Measurements from ENCODE around the gene ESR2. TPM values are rescaled to one million over a fixed set of nuclear protein-coding genes. Genes with fewer than 3 reads are reported as not detected.

The ESR2 gene
- total RNA-seq, 1 experiment from 2014 or later, result 0.15 TPM

DNA sequence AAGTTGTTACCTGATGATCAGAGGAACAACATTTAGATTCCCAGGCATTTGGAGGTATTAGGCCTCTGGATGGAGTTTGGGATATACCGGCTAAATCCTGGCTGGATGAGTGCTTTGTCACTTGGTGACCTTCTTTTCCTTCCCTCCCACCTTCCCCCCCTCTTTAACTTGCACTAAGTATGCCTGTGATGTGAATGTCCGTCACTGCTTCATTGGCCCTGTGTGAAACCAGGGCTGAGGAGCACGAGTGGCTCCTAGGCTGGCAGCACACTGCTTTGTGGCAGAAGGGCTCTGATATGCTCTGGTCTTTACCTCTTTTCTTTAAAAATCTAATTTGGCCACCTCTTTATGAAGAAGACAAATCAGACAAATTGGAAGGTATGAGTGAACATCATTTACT is 95.7 kb downstream of the ESR2 start:
- TF ChIP-seq, protein P1, sequence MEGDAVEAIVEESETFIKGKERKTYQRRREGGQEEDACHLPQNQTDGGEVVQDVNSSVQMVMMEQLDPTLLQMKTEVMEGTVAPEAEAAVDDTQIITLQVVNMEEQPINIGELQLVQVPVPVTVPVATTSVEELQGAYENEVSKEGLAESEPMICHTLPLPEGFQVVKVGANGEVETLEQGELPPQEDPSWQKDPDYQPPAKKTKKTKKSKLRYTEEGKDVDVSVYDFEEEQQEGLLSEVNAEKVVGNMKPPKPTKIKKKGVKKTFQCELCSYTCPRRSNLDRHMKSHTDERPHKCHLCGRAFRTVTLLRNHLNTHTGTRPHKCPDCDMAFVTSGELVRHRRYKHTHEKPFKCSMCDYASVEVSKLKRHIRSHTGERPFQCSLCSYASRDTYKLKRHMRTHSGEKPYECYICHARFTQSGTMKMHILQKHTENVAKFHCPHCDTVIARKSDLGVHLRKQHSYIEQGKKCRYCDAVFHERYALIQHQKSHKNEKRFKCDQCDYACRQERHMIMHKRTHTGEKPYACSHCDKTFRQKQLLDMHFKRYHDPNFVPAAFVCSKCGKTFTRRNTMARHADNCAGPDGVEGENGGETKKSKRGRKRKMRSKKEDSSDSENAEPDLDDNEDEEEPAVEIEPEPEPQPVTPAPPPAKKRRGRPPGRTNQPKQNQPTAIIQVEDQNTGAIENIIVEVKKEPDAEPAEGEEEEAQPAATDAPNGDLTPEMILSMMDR (conservative IDR thresholded peaks at IDR 0.05), result no peak
- Histone ChIP-seq H2BK15ac (ENCODE audit: low read depth, low read length) (no peak overlapping the region), H3K4me2 (ENCODE audit: insufficient read depth, insufficient read length, low read length) (no peak overlapping the region), H4K5ac (ENCODE audit: insufficient read length, low read depth, low read length) (no peak overlapping the region), H3K27ac (ENCODE audit: insufficient read length, low read depth, low read length) (no peak overlapping the region), H3K79me1 (ENCODE audit: insufficient read depth, low read depth, low read length, poor library complexity, severe bottlenecking) (no peaks in the 10 kb centered on the region), H2AFZ (ENCODE audit: low read length) (no peak overlapping the region), H3K23me2 (ENCODE audit: insufficient read length, low read depth, low read length, poor library complexity, severe bottlenecking) (peaks cover 4% of the 10 kb centered on the region), H2BK20ac (ENCODE audit: low read depth, low read length, poor library complexity, severe bottlenecking) (no peak overlapping the region), H3K9me3 (ENCODE audit: control insufficient read depth, low read depth, low read length) (no peaks in the 10 kb centered on the region), H4K91ac (ENCODE audit: insufficient read length, low read depth, low read length) (no peak overlapping the region), H2BK5ac (ENCODE audit: insufficient read length, low read length) (no peak overlapping the region), H3K18ac (ENCODE audit: insufficient read length, low read depth, low read length) (no peak overlapping the region), H3K27me3 (ENCODE audit: insufficient read depth, low read length) (no peaks in the 10 kb centered on the region), H3K9ac (ENCODE audit: extremely low read depth, insufficient read length, low read length) (no peak overlapping the region), H3T11ph (ENCODE audit: low read length) (no peak overlapping the region), H4K8ac (replicated peaks; ENCODE audit: insufficient read length, low read depth, low read length) (no peak overlapping the region), H3K4me1 (ENCODE audit: insufficient read depth, low read length) (no peaks in the 10 kb centered on the region; the same call in 1 of the 2 replicates), H2BK12ac (ENCODE audit: insufficient read length, low read depth, low read length) (no peak overlapping the region), H3K23ac (ENCODE audit: insufficient read length, low read depth, low read length) (no peak overlapping the region), H4K20me1 (ENCODE audit: control insufficient read depth, insufficient read depth, insufficient read length) (no peaks in the 10 kb centered on the region), H3K56ac (ENCODE audit: insufficient read length, low read depth, low read length) (no peak overlapping the region), H3K4ac (ENCODE audit: low read depth, low read length) (no peak overlapping the region), H3K79me2 (ENCODE audit: insufficient read depth, low read length) (no peaks in the 10 kb centered on the region), H2AK5ac (ENCODE audit: insufficient read length, low read length) (no peak overlapping the region), H2BK120ac (ENCODE audit: low read depth, low read length, poor library complexity, severe bottlenecking) (no peak overlapping the region), H3K14ac (ENCODE audit: insufficient read depth, low read length) (no peak overlapping the region)
- H3K36me3 Mint-ChIP-seq (ENCODE audit: insufficient read depth in 1 of 3, low read depth in 3 of 3), result peaks cover 5 to 11% (median 6%) of the 10 kb centered on the region in 3 experiments; a peak in 4 of 7 replicates
- no peak for DNase-seq
- peak overlapping the region in 1 of 3 experiments; percentile 49; a peak in 2 of 7 replicates for H3K27ac Mint-ChIP-seq
- H3K9me3 Mint-ChIP-seq, result no peaks in the 10 kb centered on the region; a peak in 1 of 5 replicates
- no CpG with 5 or more reads among the region's 3 CpGs for whole genome bisulfite sequencing (ENCODE audit: extremely low coverage, insufficient read length, low lambda C conversion rate)
- H3K27me3 Mint-ChIP-seq (ENCODE audit: low read depth), result no peaks in the 10 kb centered on the region
- peaks cover 71 to 74% of the 10 kb centered on the region in 2 experiments for H3K4me1 Mint-ChIP-seq
- H3K4me3 Mint-ChIP-seq, result no peak overlapping the region
